PC-9 (cell line): Measurements from ENCODE around the gene CCDC194.

Experiments used
- EZH2 ChIP-seq: fragments of 200-600 bp; sonication (generic); IDR thresholded peaks from 2 replicates; pipeline ENCODE4 v1.8.0; 2017; ENCODE audit warnings: antibody characterized with exemption, low read depth
- TF ChIP-seq, protein P1 (sequence below): fragments of 200-600 bp; sonication (generic); conservative IDR thresholded peaks from 2 replicates; pipeline ENCODE4 v1.6.1; 2017; ENCODE audit warnings: mixed run types, antibody characterized with exemption, mild to moderate bottlenecking, moderate library complexity

DNA sequence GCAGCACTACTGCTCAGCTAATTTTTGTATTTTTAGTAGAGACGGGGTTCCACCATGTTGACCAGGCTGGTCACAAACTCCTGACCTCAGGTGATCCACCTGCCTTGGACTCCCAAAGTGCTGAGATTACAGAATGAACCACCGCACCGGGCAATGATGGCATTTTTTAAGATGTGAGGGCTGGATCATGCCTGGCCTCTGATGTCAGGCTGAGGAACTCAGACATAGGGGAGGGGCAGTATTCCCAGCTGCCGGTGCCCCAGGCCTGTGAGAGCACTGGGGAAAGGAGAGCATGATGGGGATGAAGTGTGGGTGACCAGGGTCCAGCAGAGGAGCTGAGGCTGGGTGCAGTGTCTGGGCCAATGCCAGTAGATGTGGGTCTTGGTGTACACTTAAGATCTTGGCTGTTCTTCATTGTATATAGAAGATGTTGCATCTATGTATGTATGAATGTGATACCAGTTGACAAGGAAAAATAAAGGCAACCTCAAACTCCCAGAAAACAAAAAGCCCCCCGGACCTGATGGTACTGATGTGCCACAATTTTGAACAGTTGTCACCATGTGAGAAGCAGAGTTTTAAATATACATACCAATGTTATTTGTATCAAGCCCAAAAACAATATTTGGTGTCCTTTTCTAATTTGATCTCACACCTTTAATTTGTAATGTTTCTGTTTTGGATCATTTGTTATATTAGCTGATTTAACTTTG is 13.4 kb downstream of the CCDC194 start:
- TF ChIP-seq, protein P1, sequence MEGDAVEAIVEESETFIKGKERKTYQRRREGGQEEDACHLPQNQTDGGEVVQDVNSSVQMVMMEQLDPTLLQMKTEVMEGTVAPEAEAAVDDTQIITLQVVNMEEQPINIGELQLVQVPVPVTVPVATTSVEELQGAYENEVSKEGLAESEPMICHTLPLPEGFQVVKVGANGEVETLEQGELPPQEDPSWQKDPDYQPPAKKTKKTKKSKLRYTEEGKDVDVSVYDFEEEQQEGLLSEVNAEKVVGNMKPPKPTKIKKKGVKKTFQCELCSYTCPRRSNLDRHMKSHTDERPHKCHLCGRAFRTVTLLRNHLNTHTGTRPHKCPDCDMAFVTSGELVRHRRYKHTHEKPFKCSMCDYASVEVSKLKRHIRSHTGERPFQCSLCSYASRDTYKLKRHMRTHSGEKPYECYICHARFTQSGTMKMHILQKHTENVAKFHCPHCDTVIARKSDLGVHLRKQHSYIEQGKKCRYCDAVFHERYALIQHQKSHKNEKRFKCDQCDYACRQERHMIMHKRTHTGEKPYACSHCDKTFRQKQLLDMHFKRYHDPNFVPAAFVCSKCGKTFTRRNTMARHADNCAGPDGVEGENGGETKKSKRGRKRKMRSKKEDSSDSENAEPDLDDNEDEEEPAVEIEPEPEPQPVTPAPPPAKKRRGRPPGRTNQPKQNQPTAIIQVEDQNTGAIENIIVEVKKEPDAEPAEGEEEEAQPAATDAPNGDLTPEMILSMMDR = no peak
- no peak for TF ChIP-seq EZH2
